ENCODE data around the gene CRELD1. TPM values are rescaled to one million over a fixed set of nuclear protein-coding genes. Genes with fewer than 3 reads are reported as not detected.

Gene CRELD1
- total RNA-seq, 6 experiments from 2014 or later = 22.4 to 43.5 (median 30.5) TPM

GRCh38 chr3:9932535-9932842 lies 1.1 kb upstream of the CRELD1 start:
- no peak for DNase-seq
- intact Hi-C loops (cut with DNase I) = loop anchor here in 1 of 2 donors (10.0 kb wide), 1 partner anchor 292 kb away; no protein-coding TSS in a partner anchor
- Histone ChIP-seq H3K27me3 (no peaks in the 10 kb centered on the region), H3K27ac (peak overlapping the region; percentile 61 to 88 (median 80)), H3K4me1 (peaks cover 0 to 30% (median 7%) of the 10 kb centered on the region in 4 donors), H3K9me3 (no peaks in the 10 kb centered on the region), H3K36me3 (peaks cover 0 to 15% (median 0%) of the 10 kb centered on the region in 4 donors), H3K4me3 (peak overlapping the region; percentile 71 to 86 (median 80))
- ATAC-seq = no peak
- TF ChIP-seq, protein P1, sequence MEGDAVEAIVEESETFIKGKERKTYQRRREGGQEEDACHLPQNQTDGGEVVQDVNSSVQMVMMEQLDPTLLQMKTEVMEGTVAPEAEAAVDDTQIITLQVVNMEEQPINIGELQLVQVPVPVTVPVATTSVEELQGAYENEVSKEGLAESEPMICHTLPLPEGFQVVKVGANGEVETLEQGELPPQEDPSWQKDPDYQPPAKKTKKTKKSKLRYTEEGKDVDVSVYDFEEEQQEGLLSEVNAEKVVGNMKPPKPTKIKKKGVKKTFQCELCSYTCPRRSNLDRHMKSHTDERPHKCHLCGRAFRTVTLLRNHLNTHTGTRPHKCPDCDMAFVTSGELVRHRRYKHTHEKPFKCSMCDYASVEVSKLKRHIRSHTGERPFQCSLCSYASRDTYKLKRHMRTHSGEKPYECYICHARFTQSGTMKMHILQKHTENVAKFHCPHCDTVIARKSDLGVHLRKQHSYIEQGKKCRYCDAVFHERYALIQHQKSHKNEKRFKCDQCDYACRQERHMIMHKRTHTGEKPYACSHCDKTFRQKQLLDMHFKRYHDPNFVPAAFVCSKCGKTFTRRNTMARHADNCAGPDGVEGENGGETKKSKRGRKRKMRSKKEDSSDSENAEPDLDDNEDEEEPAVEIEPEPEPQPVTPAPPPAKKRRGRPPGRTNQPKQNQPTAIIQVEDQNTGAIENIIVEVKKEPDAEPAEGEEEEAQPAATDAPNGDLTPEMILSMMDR (IDR thresholded peaks at IDR 0.05) = no peak
- TF ChIP-seq POLR2A (IDR thresholded peaks at IDR 0.05) = no peak
- WGBS (ENCODE audit: insufficient coverage, low coverage, low lambda C conversion rate, missing lambda C conversion rate) = 2% methylated on average over 9 of the region's 13 CpGs

- peak; percentile 81 to 87 (median 86) for DNase-seq
Observed at GRCh38 chr3:9932843-9933560, 632 bp upstream of the CRELD1 start.

GRCh38 chr3:9934235-9934621 lies 594 bp downstream of the CRELD1 start:
- H3K9me3 ChIP-seq = no peaks in the 10 kb centered on the region
- H3K4me3 ChIP-seq = peak overlapping the region; percentile 71 to 86 (median 80)
- H3K27ac ChIP-seq = peak overlapping the region; percentile 80 to 89 (median 88)
- no peak for ATAC-seq
- peaks cover 0 to 17% (median 0%) of the 10 kb centered on the region in 4 donors for H3K36me3 ChIP-seq
- peaks cover 0 to 30% (median 7%) of the 10 kb centered on the region in 4 donors for H3K4me1 ChIP-seq
- no peaks in the 10 kb centered on the region for H3K27me3 ChIP-seq
- intact Hi-C loops (cut with DNase I) = loop anchor here in 1 of 2 donors (10.0 kb wide), 1 partner anchor 291 kb away; no protein-coding TSS in a partner anchor
- TF ChIP-seq, protein P1 (IDR thresholded peaks at IDR 0.05) = peak in 1 of 4 donors; percentile 11
- no peak for TF ChIP-seq POLR2A (IDR thresholded peaks at IDR 0.05)
- no peak for DNase-seq
- WGBS (ENCODE audit: insufficient coverage, low coverage, low lambda C conversion rate, missing lambda C conversion rate) = 13% methylated on average over 11 of the region's 11 CpGs

More at GRCh38 chr3:9932843-9933560, 632 bp upstream of the CRELD1 start:
- H3K4me3 ChIP-seq = peak overlapping the region; percentile 71 to 86 (median 80)
- intact Hi-C loops (cut with DNase I) = loop anchor here in 1 of 2 donors (10.0 kb wide), 1 partner anchor 292 kb away; no protein-coding TSS in a partner anchor
- peak; percentile 71 to 77 (median 76) for ATAC-seq
- no peaks in the 10 kb centered on the region for H3K27me3 ChIP-seq
- no peaks in the 10 kb centered on the region for H3K9me3 ChIP-seq
- peak overlapping the region; percentile 61 to 88 (median 80) for H3K27ac ChIP-seq
- H3K4me1 ChIP-seq = peaks cover 0 to 30% (median 7%) of the 10 kb centered on the region in 4 donors
- 0% methylated on average over 13 of the region's 77 CpGs for WGBS (ENCODE audit: insufficient coverage, low coverage, low lambda C conversion rate, missing lambda C conversion rate)
- no peak for TF ChIP-seq POLR2A (IDR thresholded peaks at IDR 0.05)
- TF ChIP-seq, protein P1 (IDR thresholded peaks at IDR 0.05) = peak; percentile 60 to 77 (median 74)
- H3K36me3 ChIP-seq = peaks cover 0 to 20% (median 0%) of the 10 kb centered on the region in 4 donors

GRCh38 chr3:9934993-9935392 lies 1.4 kb downstream of the CRELD1 start:
- Histone ChIP-seq H3K9me3 (no peaks in the 10 kb centered on the region), H3K4me3 (peak overlapping the region in 2 of 3 donors; percentile 71 to 80), H3K4me1 (peaks cover 0 to 30% (median 7%) of the 10 kb centered on the region in 4 donors), H3K27me3 (no peaks in the 10 kb centered on the region), H3K36me3 (peaks cover 0 to 14% (median 0%) of the 10 kb centered on the region in 4 donors), H3K27ac (no peak overlapping the region)
- intact Hi-C loops (cut with DNase I) = loop anchor here in 1 of 2 donors (10.0 kb wide), 1 partner anchor 290 kb away; no protein-coding TSS in a partner anchor
- no peak for DNase-seq
- no peak for ATAC-seq
- WGBS (ENCODE audit: insufficient coverage, low coverage, low lambda C conversion rate, missing lambda C conversion rate) = 41% methylated on average over 4 of the region's 4 CpGs
- TF ChIP-seq, protein P1 (IDR thresholded peaks at IDR 0.05) = no peak
- TF ChIP-seq POLR2A (IDR thresholded peaks at IDR 0.05) = no peak

Data from right lobe of liver (tissue), 6 donors.